Keratinocyte (primary cell): Measurements from ENCODE around the gene ZNF541. TPM values are rescaled to one million over a fixed set of nuclear protein-coding genes. Genes with fewer than 3 reads are reported as not detected.
A peak's percentile ranks its signal among the peaks of the same experiment; 100 is the strongest.
"Not testable (repeated sequence)": the region's sequence is repeated elsewhere in the genome, so short reads cannot be mapped to it uniquely, and the experiment has no call there.

ENCODE experiments used
- DNase-seq: peaks from one replicate; pipeline ENCODE4 v3.0.0-alpha.2; 2011; ENCODE audit warnings: low read depth, missing footprints, low spot score
- FAIRE-seq: peaks from 2 replicates; lab custom pipeline; 2011; peaks lifted over from hg19 to GRCh38; lab: Jason Lieb, UNC
- H2AFZ ChIP-seq: 2 replicates; pipeline ENCODE4 v1.6.0; 2012; ENCODE audit warnings: low read length, control low read depth, inconsistent platforms; ENCODE audit not compliant: control insufficient read depth
- H3K27ac ChIP-seq: 2 replicates; pipeline ENCODE4 v1.5.1; 2011; ENCODE audit warnings: low read length; ENCODE audit not compliant: control insufficient read depth, insufficient read depth
- H3K27me3 ChIP-seq: 3 replicates; pipeline ENCODE4 v1.6.0; 2011; ENCODE audit warnings: low read length; ENCODE audit not compliant: control insufficient read depth, insufficient read depth; ENCODE audit errors: extremely low read depth
- H3K36me3 ChIP-seq, 2 experiments: 2 replicates in 1 of 2; 3 replicates in 1 of 2; pipeline ENCODE4 v1.5.1; 2011; ENCODE audit warnings: low read length in 2 of 2, mild to moderate bottlenecking in 1 of 2; ENCODE audit not compliant: control insufficient read depth in 2 of 2, insufficient read depth in 2 of 2; ENCODE audit errors: extremely low read depth in 1 of 2
- H3K4me1 ChIP-seq: 3 replicates; pipeline ENCODE4 v1.5.1; 2011; ENCODE audit warnings: low read length; ENCODE audit not compliant: control insufficient read depth, insufficient read depth; ENCODE audit errors: extremely low read depth
- H3K4me2 ChIP-seq: 3 replicates; pipeline ENCODE4 v1.6.0; 2011; ENCODE audit warnings: low read depth, low read length; ENCODE audit not compliant: control insufficient read depth, insufficient read depth; ENCODE audit errors: extremely low read depth
- H3K4me3 ChIP-seq, 3 experiments: fragments of 200-600 bp in 1 of 3; sonication (generic) in 1 of 3; 2 replicates in 2 of 3; 3 replicates in 1 of 3; pipeline ENCODE4 v1.5.1; 2011 to 2016; ENCODE audit warnings: low read length in 3 of 3, mild to moderate bottlenecking in 3 of 3, control low read depth in 2 of 3, inconsistent platforms in 1 of 3, low read depth in 1 of 3, mixed read lengths in 1 of 3, mixed run types in 1 of 3, moderate library complexity in 1 of 3; ENCODE audit not compliant: control insufficient read depth in 2 of 3, insufficient read depth in 2 of 3; ENCODE audit errors: extremely low read depth in 1 of 3
- H3K79me2 ChIP-seq: 2 replicates; pipeline ENCODE4 v1.6.0; 2012; ENCODE audit warnings: low read length; ENCODE audit not compliant: control insufficient read depth, insufficient read depth
- H3K9ac ChIP-seq: 3 replicates; pipeline ENCODE4 v1.6.0; 2011; ENCODE audit warnings: low read length; ENCODE audit not compliant: control insufficient read depth, insufficient read depth; ENCODE audit errors: extremely low read depth
- H3K9me1 ChIP-seq: 3 replicates; pipeline ENCODE4 v1.6.0; 2011; ENCODE audit warnings: low read length; ENCODE audit not compliant: control insufficient read depth, insufficient read depth; ENCODE audit errors: extremely low read depth
- H3K9me3 ChIP-seq: 2 replicates; pipeline ENCODE4 v1.5.1; 2012; ENCODE audit warnings: low read depth, low read length; ENCODE audit not compliant: control insufficient read depth
- H4K20me1 ChIP-seq: 3 replicates; pipeline ENCODE4 v1.6.0; 2011; ENCODE audit warnings: low read length; ENCODE audit not compliant: control insufficient read depth, insufficient read depth; ENCODE audit errors: extremely low read depth
- CTCF ChIP-seq, 3 experiments: IDR thresholded peaks in 1 of 3; conservative IDR thresholded peaks in 1 of 3; optimal IDR thresholded peaks in 1 of 3; 2 replicates in 2 of 3; 3 replicates in 1 of 3; pipeline versions ENCODE3 to v1.5.1; 2011; ENCODE audit warnings: low read length in 3 of 3, mild to moderate bottlenecking in 3 of 3, moderate library complexity in 2 of 3, control low read depth in 1 of 3, inconsistent platforms in 1 of 3; ENCODE audit not compliant: insufficient read depth in 2 of 3; ENCODE audit errors: extremely low read depth in 1 of 3
- EZH2 ChIP-seq: IDR thresholded peaks from one replicate; pipeline ENCODE4 v1.6.1; 2012; ENCODE audit warnings: inconsistent platforms, mild to moderate bottlenecking, low read length, moderate library complexity
- dilution Hi-C: fragments of 300-500 bp; cut with MboI; formaldehyde crosslinking; loops from one replicate; pipeline ENCODE4 v1.7.0; 2020; ENCODE audit warnings: low sequenced_read_pairs; ENCODE audit not compliant: extremely low pct_ligation_motif_present
- polyA plus RNA-seq, 5 experiments: library from polyadenylated mRNA; depleted of rRNA in 3 of 5; stranded (reverse) in 3 of 5; stranded (forward) in 1 of 5; unstranded in 1 of 5; fragments of >200 nt; gene quantifications; 1 replicate in 1 of 5; 2 replicates in 3 of 5; 3 replicates in 1 of 5; pipeline versions ENCODE4 v1.2.1 to v1.2.3, GENCODE V29; 2011 to 2012; ENCODE audit warnings: missing spikeins in 2 of 5, low read depth in 1 of 5, low replicate concordance in 1 of 5

The ZNF541 gene
- polyA plus RNA-seq, 1 donor (not counting 4 experiments of a cell fraction or from before 2014, with no cell fraction given): not detected

GRCh38 chr19:47587295-47587694 is 14.3 kb upstream of the ZNF541 start:
- Histone ChIP-seq H3K9me3 (peaks cover 4% of the 10 kb centered on the region), H3K27ac (no peak overlapping the region), H3K27me3 (no peaks in the 10 kb centered on the region), H3K4me3 (no peak overlapping the region), H3K4me2 (no peak overlapping the region), H3K4me1 (peaks cover 11% of the 10 kb centered on the region), H2AFZ (no peak overlapping the region), H3K36me3 (no peaks in the 10 kb centered on the region), H3K9me1 (no peaks in the 10 kb centered on the region), H4K20me1 (no peaks in the 10 kb centered on the region), H3K79me2 (no peaks in the 10 kb centered on the region), H3K9ac (no peak overlapping the region)
- DNase-seq: no peak
- no peak for TF ChIP-seq CTCF (optimal IDR thresholded peaks at IDR 0.05 in 1 of 3, IDR thresholded peaks at IDR 0.05 in 1 of 3, conservative IDR thresholded peaks at IDR 0.05 in 1 of 3; ENCODE audit: extremely low read depth in 1 of 3, insufficient read depth in 2 of 3, low read length in 3 of 3)
- TF ChIP-seq EZH2: no peak
- dilution Hi-C loops: no loop called here
- peak; percentile 49 for FAIRE-seq

GRCh38 chr19:47583161-47583560 is 10.2 kb upstream of the ZNF541 start:
- DNase-seq, H3K27me3 ChIP-seq, H3K9me1 ChIP-seq, H3K36me3 ChIP-seq, H3K9me3 ChIP-seq, H4K20me1 ChIP-seq, H3K4me2 ChIP-seq, H3K9ac ChIP-seq, H3K27ac ChIP-seq, dilution Hi-C loops, H3K79me2 ChIP-seq, H2AFZ ChIP-seq, H3K4me3 ChIP-seq: not testable (repeated sequence)
- peak; percentile 55 for FAIRE-seq
- peaks cover 22% of the 10 kb centered on the region for H3K4me1 ChIP-seq

- no peaks in the 10 kb centered on the region for H3K9me1 ChIP-seq
- H3K36me3 ChIP-seq: no peaks in the 10 kb centered on the region
- dilution Hi-C loops: no loop called here
- no peaks in the 10 kb centered on the region for H3K27me3 ChIP-seq
- peaks cover 4% of the 10 kb centered on the region for H3K9me3 ChIP-seq
- H3K79me2 ChIP-seq: no peaks in the 10 kb centered on the region
- H3K27ac ChIP-seq: no peak overlapping the region
- TF ChIP-seq EZH2 (no peak), CTCF (optimal IDR thresholded peaks at IDR 0.05 in 1 of 3, IDR thresholded peaks at IDR 0.05 in 1 of 3, conservative IDR thresholded peaks at IDR 0.05 in 1 of 3; ENCODE audit: extremely low read depth in 1 of 3, insufficient read depth in 2 of 3, low read length in 3 of 3) (no peak)
- H3K4me3 ChIP-seq: no peak overlapping the region
- peak overlapping the region; percentile 56 for H3K4me2 ChIP-seq
- FAIRE-seq: no peak
- H3K9ac ChIP-seq: no peak overlapping the region
- peaks cover 21% of the 10 kb centered on the region for H3K4me1 ChIP-seq
- H4K20me1 ChIP-seq: no peaks in the 10 kb centered on the region
- H2AFZ ChIP-seq: peak overlapping the region; percentile 77
- DNase-seq: no peak
Measured at GRCh38 chr19:47582320-47582909, 9.5 kb upstream of the ZNF541 start.
